PC-3 (cell line): ENCODE results near the gene TERF2IP. TPM values are rescaled to one million over a fixed set of nuclear protein-coding genes. Genes with fewer than 3 reads are reported as not detected.

ENCODE experiments used
- ATAC-seq: fragments of 200-7000 bp; cut with Tn5 transposase; 2 replicates; pipeline ENCODE4 v1.9.1; 2020; ENCODE audit warnings: mild to moderate bottlenecking, moderate library complexity
- BruUV-seq: library from RNA; stranded (reverse); fragments of 400-500 nt; replicated peaks from 2 replicates; lab custom pipeline; 2021; lab: Mats Ljungman, UMichigan
- CTCF ChIA-PET: fragments of 300-600 bp; sonication (Branson Sonifier 250); formaldehyde crosslinking; loops from one replicate; lab custom pipeline; 2022; ENCODE audit warnings: antibody characterized with exemption; lab: Charles Lee
- POLR2A ChIA-PET: fragments of 300-600 bp; sonication (Branson Sonifier 250); formaldehyde crosslinking; loops from one replicate; lab custom pipeline; 2022; ENCODE audit warnings: antibody characterized with exemption; ENCODE audit not compliant: unreplicated experiment; lab: Charles Lee
- DNase-seq: peaks from one replicate; pipeline ENCODE4 v3.0.0-alpha.2; 2015
- H2AFZ ChIP-seq: fragments of 300-600 bp; sonication (generic); 2 replicates; pipeline ENCODE4 v1.6.0; 2016; ENCODE audit warnings: antibody characterized with exemption, low read length
- H3F3A ChIP-seq: fragments of 300-600 bp; sonication (generic); one replicate; pipeline ENCODE4 v1.6.0; 2017; ENCODE audit warnings: antibody characterized with exemption, low read length, control low read depth, mild to moderate bottlenecking; ENCODE audit not compliant: unreplicated experiment
- H3K27ac ChIP-seq: fragments of 300-600 bp; sonication (generic); 2 replicates; pipeline ENCODE4 v1.5.1; 2016; ENCODE audit warnings: mild to moderate bottlenecking, low read length
- H3K27me3 ChIP-seq: fragments of 300-600 bp; sonication (generic); 2 replicates; pipeline ENCODE4 v1.6.1; 2016; ENCODE audit warnings: low read length, mixed read lengths
- H3K36me3 ChIP-seq: fragments of 300-600 bp; sonication (generic); 2 replicates; pipeline ENCODE4 v1.6.1; 2016; ENCODE audit warnings: low read depth, mixed run types, low read length, mixed read lengths
- H3K4me1 ChIP-seq: fragments of 300-600 bp; sonication (generic); 2 replicates; pipeline ENCODE4 v1.5.1; 2016; ENCODE audit warnings: low read length; ENCODE audit not compliant: insufficient read depth
- H3K4me2 ChIP-seq: fragments of 300-600 bp; sonication (generic); 2 replicates; pipeline ENCODE4 v1.6.0; 2016; ENCODE audit warnings: low read length
- H3K4me3 ChIP-seq: fragments of 300-600 bp; sonication (generic); 2 replicates; pipeline ENCODE4 v1.5.1; 2016; ENCODE audit warnings: mild to moderate bottlenecking, low read length, mixed read lengths
- H3K79me2 ChIP-seq: fragments of 300-600 bp; sonication (generic); 2 replicates; pipeline ENCODE4 v1.6.1; 2017; ENCODE audit warnings: low read length, mixed read lengths
- H3K9ac ChIP-seq: fragments of 300-600 bp; sonication (generic); 2 replicates; pipeline ENCODE4 v1.6.0; 2016; ENCODE audit warnings: mild to moderate bottlenecking, low read length
- H3K9me2 ChIP-seq: fragments of 300-600 bp; sonication (generic); replicated peaks from 2 replicates; pipeline ENCODE4 v1.6.1; 2016; ENCODE audit warnings: mixed run types, low read length, mixed read lengths
- H3K9me3 ChIP-seq: fragments of 300-600 bp; sonication (generic); 2 replicates; pipeline ENCODE4 v1.6.1; 2016; ENCODE audit warnings: low read length, mixed read lengths
- H4K20me1 ChIP-seq: fragments of 300-600 bp; sonication (generic); 2 replicates; pipeline ENCODE4 v1.6.1; 2016; ENCODE audit warnings: low read length, mixed read lengths
- EZH2 ChIP-seq: fragments of 300-600 bp; sonication (generic); IDR thresholded peaks from one replicate; pipeline ENCODE4 v1.6.1; 2017; ENCODE audit warnings: antibody characterized with exemption, mild to moderate bottlenecking, low read length; ENCODE audit not compliant: unreplicated experiment
- EZH2phosphoT487 ChIP-seq: fragments of 300-600 bp; sonication (generic); IDR thresholded peaks from 2 replicates; pipeline ENCODE4 v1.6.1; 2018; ENCODE audit warnings: mild to moderate bottlenecking, antibody characterized with exemption, low read length, borderline replicate concordance
- intact Hi-C: fragments of 100-400 bp; cut with micrococcal nuclease; formaldehyde crosslinking; loops from 2 replicates; pipeline ENCODE4 v1.9.0; 2023
- total RNA-seq: library from RNA; depleted of rRNA; stranded (reverse); fragments of >200 nt; gene quantifications from 2 replicates; pipeline ENCODE4 v1.2.3, GENCODE V29; 2014
- TF ChIP-seq, protein P1 (sequence below): fragments of 300-600 bp; sonication (generic); conservative IDR thresholded peaks from 2 replicates; pipeline ENCODE4 v1.5.1; 2017; ENCODE audit warnings: antibody characterized with exemption, low read depth, mild to moderate bottlenecking, low read length

Gene TERF2IP
- total RNA-seq, 1 experiment from 2014 or later = 25.7 TPM

- DNase-seq (no peak), ATAC-seq (peak; percentile 14)
- Histone ChIP-seq H3K4me1 (peaks cover 21% of the 10 kb centered on the region), H4K20me1 (peaks cover 29% of the 10 kb centered on the region; the same call in 1 of the 2 replicates), H3K4me3 (peak overlapping the region; percentile 100), H3K9me3 (no peaks in the 10 kb centered on the region), H2AFZ (peak overlapping the region; percentile 81), H3K9ac (peak overlapping the region; percentile 99), H3K79me2 (peaks cover 95% of the 10 kb centered on the region), H3K27ac (peak overlapping the region; percentile 50), H3F3A (no peaks in the 10 kb centered on the region), H3K9me2 (no peaks in the 10 kb centered on the region), H3K27me3 (no peaks in the 10 kb centered on the region), H3K4me2 (peak overlapping the region; percentile 83), H3K36me3 (peaks cover 20% of the 10 kb centered on the region)
- ChIA-PET CTCF (interaction anchor here (0.5 to 1.0 kb wide), 2 partner anchors 26 to 129 kb away, joined by 3 to 7 read pairs; no protein-coding TSS in a partner anchor), POLR2A (interaction anchor here (0.5 to 1.5 kb wide), 3 partner anchors 21 to 1349 kb away, joined by 3 to 9 read pairs (median 5); partner anchors contain the start of gene ADAT1)
- intact Hi-C loops = loop anchor here (2.0 to 5.0 kb wide), 2 partner anchors 24 to 90 kb away; partner anchors contain the start of genes ADAT1 and TMEM231
- TSS peak; percentile 65 for BruUV-seq
- TF ChIP-seq, protein P1, sequence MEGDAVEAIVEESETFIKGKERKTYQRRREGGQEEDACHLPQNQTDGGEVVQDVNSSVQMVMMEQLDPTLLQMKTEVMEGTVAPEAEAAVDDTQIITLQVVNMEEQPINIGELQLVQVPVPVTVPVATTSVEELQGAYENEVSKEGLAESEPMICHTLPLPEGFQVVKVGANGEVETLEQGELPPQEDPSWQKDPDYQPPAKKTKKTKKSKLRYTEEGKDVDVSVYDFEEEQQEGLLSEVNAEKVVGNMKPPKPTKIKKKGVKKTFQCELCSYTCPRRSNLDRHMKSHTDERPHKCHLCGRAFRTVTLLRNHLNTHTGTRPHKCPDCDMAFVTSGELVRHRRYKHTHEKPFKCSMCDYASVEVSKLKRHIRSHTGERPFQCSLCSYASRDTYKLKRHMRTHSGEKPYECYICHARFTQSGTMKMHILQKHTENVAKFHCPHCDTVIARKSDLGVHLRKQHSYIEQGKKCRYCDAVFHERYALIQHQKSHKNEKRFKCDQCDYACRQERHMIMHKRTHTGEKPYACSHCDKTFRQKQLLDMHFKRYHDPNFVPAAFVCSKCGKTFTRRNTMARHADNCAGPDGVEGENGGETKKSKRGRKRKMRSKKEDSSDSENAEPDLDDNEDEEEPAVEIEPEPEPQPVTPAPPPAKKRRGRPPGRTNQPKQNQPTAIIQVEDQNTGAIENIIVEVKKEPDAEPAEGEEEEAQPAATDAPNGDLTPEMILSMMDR = no peak
- TF ChIP-seq EZH2 (no peak), EZH2phosphoT487 (no peak)
Observed at GRCh38 chr16:75647112-75647491, 471 bp upstream of the TERF2IP start.

GRCh38 chr16:75648265-75649076, 898 bp downstream of the TERF2IP start:
- Histone ChIP-seq H3K4me3 (peak overlapping the region; percentile 100), H3K9me3 (no peaks in the 10 kb centered on the region), H3K79me2 (peaks cover 95% of the 10 kb centered on the region), H3K27ac (peak overlapping the region; percentile 45), H3K9ac (peak overlapping the region; percentile 99), H3K9me2 (no peaks in the 10 kb centered on the region), H3K4me2 (peak overlapping the region; percentile 83), H3K36me3 (peaks cover 16% of the 10 kb centered on the region), H3F3A (no peaks in the 10 kb centered on the region), H3K27me3 (no peaks in the 10 kb centered on the region), H4K20me1 (peaks cover 30% of the 10 kb centered on the region; the same call in 1 of the 2 replicates), H3K4me1 (peaks cover 21% of the 10 kb centered on the region), H2AFZ (peak overlapping the region; percentile 81)
- ChIA-PET CTCF (interaction anchor here (0.6 to 1.0 kb wide), 2 partner anchors 27 to 131 kb away, joined by 3 to 5 read pairs; no protein-coding TSS in a partner anchor), POLR2A (interaction anchor here (0.5 to 1.5 kb wide), 4 partner anchors 23 to 1656 kb away, joined by 3 to 9 read pairs (median 3); partner anchors contain the start of gene ADAT1)
- intact Hi-C loops = loop anchor here (5.0 kb wide), 1 partner anchor 91 kb away; the partner anchor contains the start of gene TMEM231
- BruUV-seq = no TSS peak
- TF ChIP-seq, protein P1 = no peak
- TF ChIP-seq EZH2phosphoT487 (no peak), EZH2 (no peak)
- DNase-seq (peak; percentile 47), ATAC-seq (peak; percentile 32)
